Measurements from ENCODE around the gene PSMA3. TPM values are rescaled to one million over a fixed set of nuclear protein-coding genes. Genes with fewer than 3 reads are reported as not detected.

Gene PSMA3
- total and polyA plus RNA-seq, 7 experiments from 2014 or later: 76.5 to 357 (median 117) TPM

DNA sequence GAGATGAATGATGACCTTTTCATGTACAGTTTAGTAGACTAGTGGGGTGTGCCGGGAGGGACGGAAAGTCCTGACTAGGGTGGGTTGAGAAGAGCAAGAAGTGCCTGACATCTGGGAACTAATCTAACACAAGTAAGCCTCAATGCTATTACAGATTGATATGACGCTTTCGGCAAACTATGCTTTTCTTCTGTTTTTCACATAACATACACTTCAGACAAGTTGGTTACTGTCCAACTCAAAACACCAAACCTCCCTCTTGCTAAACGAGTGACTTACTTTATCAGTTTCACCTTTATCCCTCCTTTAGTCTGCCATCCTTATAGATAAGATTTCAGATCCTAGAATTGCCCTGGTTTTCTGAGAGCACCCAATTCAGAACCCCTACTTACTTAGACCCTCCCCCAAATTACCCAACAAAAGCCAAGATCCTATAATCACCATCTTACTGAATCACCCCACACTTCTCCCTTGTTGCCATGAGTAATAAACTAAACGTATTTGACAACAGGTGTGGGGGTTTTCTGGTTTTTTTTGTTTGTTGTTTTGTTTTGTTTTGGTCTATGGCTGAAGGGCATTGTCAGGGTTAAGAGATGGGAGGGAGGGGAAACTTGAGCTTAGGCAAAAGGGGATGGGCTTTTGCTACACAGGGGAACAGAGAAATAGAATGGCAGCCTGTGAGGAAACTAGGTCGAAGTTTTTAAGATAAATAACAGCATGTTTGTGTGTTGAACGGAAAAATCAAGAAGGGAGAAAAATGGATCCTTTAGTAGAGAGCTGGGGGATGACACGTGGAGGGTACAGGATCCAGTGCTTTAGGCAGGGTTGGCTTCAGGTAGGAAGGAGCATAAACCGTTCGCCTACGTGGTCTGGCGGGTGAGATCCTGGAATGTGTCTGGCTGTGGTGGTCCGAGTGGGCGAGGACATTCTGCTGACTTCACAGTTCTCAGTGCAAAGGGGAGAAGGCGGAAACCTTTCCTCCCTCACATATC lies 6.1 kb upstream of the PSMA3 start:
- H3K27ac ChIP-seq (ENCODE audit: low read depth, low read length): peak overlapping the region; percentile 75
- Mint-ChIP-seq H3K4me3 (no peak overlapping the region), H3K36me3 (peaks cover 0 to 4% (median 0%) of the 10 kb centered on the region in 5 donors), H3K9me3 (peaks cover 0 to 5% (median 0%) of the 10 kb centered on the region in 11 donors), H3K27ac (no peak overlapping the region), H3K27me3 (peaks cover 0 to 2% (median 0%) of the 10 kb centered on the region in 5 donors), H3K4me1 (peaks cover 9 to 23% (median 20%) of the 10 kb centered on the region in 7 donors)
- H3K4me3 ChIP-seq (ENCODE audit: low read length): peak overlapping the region; percentile 78
- POLR2A ChIA-PET: interaction anchor here (0.6 to 1.6 kb wide), 4 partner anchors 15 to 60 kb away, joined by 3 to 5 read pairs (median 3); partner anchors contain the start of genes ACTR10 and ARID4A
- H3K4me1 ChIP-seq (ENCODE audit: control insufficient read depth in 2 of 2, insufficient read depth in 2 of 2, low read length in 2 of 2): peaks cover 4 to 8% of the 10 kb centered on the region in 2 donors
- no peaks in the 10 kb centered on the region for H3K27me3 ChIP-seq (ENCODE audit: control insufficient read depth in 2 of 2, insufficient read depth in 2 of 2, low read length in 2 of 2)
- intact Hi-C loops (cut with micrococcal nuclease): loop anchor here (1.0 to 2.0 kb wide), 6 partner anchors 30 to 950 kb away; partner anchors contain the start of genes ACTR10 (in 1 of the 2), ARID4A (in 1 of the 2), DAAM1 (in 1 of the 2) and NAA30 (in 1 of the 2)
- CTCF ChIA-PET: interaction anchor here (0.6 kb wide), 1 partner anchor 93 kb away, joined by 3 read pairs; no protein-coding TSS in a partner anchor
- ATAC-seq (peak; percentile 53), DNase-seq (peak in 4 of 9 donors; percentile 4 to 48 (median 13))
- no peaks in the 10 kb centered on the region for H3K9me3 ChIP-seq (ENCODE audit: control insufficient read depth in 2 of 3, low read length in 3 of 3)
- no peaks in the 10 kb centered on the region for H3K36me3 ChIP-seq (ENCODE audit: control insufficient read depth in 2 of 3, insufficient read depth in 3 of 3, low read length in 3 of 3)

DNA sequence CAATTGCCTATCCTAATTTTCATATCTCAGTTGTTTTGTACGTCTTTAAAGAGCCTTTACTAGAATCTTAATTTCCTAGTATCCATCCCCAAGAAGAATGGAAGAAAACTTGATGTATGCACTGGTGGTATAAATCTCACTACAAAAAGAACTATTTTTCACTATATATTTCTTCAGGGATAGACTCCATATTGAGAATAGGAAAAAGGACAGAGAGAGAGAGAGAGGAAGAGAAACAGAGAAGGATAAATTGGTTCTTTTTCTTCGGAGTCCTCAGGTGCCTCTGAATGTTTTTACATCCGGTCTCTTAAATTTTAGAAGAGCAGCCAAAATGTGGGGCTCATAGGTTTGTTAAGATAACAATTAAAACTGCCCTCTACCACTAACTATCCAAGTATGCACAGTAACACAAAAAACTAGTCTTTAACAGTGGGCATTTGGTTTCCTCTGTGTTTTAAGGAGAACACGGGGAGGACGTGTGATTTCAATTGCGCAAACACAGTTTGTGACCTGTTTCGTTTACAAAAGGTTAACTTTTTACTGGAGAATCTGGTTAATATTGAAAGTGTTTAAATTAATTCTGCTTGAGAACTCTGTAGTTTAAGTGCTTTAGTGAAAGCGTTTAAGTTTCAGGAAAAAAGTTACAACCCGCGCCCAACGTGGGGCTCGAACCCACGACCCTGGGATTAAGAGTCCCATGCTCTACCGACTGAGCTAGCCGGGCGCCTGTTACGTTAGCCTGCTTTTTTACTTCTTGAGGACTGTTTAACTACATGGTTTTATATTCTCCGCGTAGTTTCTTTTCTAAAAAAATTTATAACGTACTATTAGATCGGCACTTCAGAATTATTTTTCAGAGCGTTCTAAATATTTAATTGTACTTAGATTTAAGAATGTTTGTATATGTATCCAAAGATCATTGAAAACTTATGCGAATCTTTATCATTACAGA lies 5.1 kb upstream of the PSMA3 start:
- Mint-ChIP-seq H3K36me3 (peaks cover 0 to 4% (median under 1%) of the 10 kb centered on the region in 5 donors), H3K4me3 (no peak overlapping the region), H3K9me3 (peaks cover 0 to 7% (median 0%) of the 10 kb centered on the region in 11 donors), H3K27me3 (peaks cover 0 to 2% (median 0%) of the 10 kb centered on the region in 5 donors), H3K27ac (no peak overlapping the region), H3K4me1 (peaks cover 11 to 30% (median 27%) of the 10 kb centered on the region in 7 donors)
- H3K4me3 ChIP-seq (ENCODE audit: low read length): peak overlapping the region; percentile 78
- intact Hi-C loops (cut with micrococcal nuclease): loop anchor here (1.0 to 10.0 kb wide), 12 partner anchors 31 to 1662 kb away; partner anchors contain the start of genes ACTR10 (in 1 of the 2), AP5M1 (in 1 of the 2), ARID4A (in 1 of the 2) and DAAM1 (in 1 of the 2)
- ChIA-PET CTCF (interaction anchor here (0.6 kb wide), 1 partner anchor 35 kb away, joined by 3 read pairs; no protein-coding TSS in a partner anchor), POLR2A (interaction anchor here (0.6 to 1.6 kb wide), 6 partner anchors 12 to 59 kb away, joined by 3 to 12 read pairs (median 4); partner anchors contain the start of genes ACTR10 and ARID4A)
- no peaks in the 10 kb centered on the region for H3K27me3 ChIP-seq (ENCODE audit: control insufficient read depth in 2 of 2, insufficient read depth in 2 of 2, low read length in 2 of 2)
- ATAC-seq (peak; percentile 39), DNase-seq (peak; percentile 66 to 89 (median 84))
- H3K9me3 ChIP-seq (ENCODE audit: control insufficient read depth in 2 of 3, low read length in 3 of 3): no peaks in the 10 kb centered on the region
- H3K27ac ChIP-seq (ENCODE audit: low read depth, low read length): peak overlapping the region; percentile 75
- no peaks in the 10 kb centered on the region for H3K36me3 ChIP-seq (ENCODE audit: control insufficient read depth in 2 of 3, insufficient read depth in 3 of 3, low read length in 3 of 3)
- H3K4me1 ChIP-seq (ENCODE audit: control insufficient read depth in 2 of 2, insufficient read depth in 2 of 2, low read length in 2 of 2): peaks cover 8 to 9% of the 10 kb centered on the region in 2 donors

DNA sequence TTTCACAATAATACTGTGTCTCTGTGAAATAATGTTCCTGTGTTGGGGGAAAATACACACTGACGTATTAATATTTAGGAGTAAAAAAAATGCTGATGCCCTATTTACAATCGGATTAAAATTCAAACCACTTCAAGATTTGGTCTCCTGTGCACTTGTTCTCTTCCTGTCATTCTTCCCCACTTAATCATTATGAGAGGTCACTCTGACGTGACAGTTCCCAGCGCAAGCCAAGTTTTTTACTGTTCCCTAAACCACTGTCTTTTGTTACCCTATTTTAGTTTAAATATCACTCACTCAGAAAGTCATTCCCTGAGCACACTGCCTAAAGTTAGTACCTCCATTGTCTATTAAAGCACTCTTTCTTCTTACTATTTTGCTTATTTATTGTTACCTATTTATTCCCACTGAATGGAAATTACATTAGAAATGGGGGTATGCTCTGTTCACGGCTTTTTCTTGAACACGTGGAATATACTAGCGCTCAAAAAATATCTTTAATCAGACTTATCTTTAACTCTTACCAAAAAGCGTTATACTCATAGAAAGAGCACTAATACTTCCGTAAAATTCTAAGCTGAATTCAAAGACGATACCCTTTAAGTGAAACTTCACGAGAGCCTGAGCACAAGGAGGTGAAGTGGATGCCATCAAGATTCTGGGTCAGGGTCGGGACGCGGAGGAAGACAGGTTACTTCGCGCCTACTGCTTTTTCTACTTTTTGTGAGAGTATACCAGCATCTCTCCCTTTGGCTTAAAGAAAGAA lies 670 bp upstream of the PSMA3 start:
- H3K27ac Mint-ChIP-seq: peak overlapping the region; percentile 97 to 99 (median 98)
- Histone ChIP-seq H3K9me3 (ENCODE audit: control insufficient read depth in 2 of 3, low read length in 3 of 3) (no peaks in the 10 kb centered on the region), H3K27me3 (ENCODE audit: control insufficient read depth in 2 of 2, insufficient read depth in 2 of 2, low read length in 2 of 2) (no peaks in the 10 kb centered on the region), H3K4me1 (ENCODE audit: control insufficient read depth in 2 of 2, insufficient read depth in 2 of 2, low read length in 2 of 2) (peaks cover 23 to 26% of the 10 kb centered on the region in 2 donors), H3K36me3 (ENCODE audit: control insufficient read depth in 2 of 3, insufficient read depth in 3 of 3, low read length in 3 of 3) (peaks cover 0 to 4% (median 0%) of the 10 kb centered on the region in 3 experiments), H3K27ac (ENCODE audit: low read depth, low read length) (peak overlapping the region; percentile 86), H3K4me3 (ENCODE audit: low read length) (peak overlapping the region; percentile 100)
- DNase-seq: no peak
- CTCF ChIA-PET: interaction anchor here (0.6 to 1.0 kb wide), 3 partner anchors 31 to 976 kb away, joined by 3 to 5 read pairs (median 4); partner anchors contain the start of genes AP5M1 and EXOC5
- intact Hi-C loops (cut with micrococcal nuclease): loop anchor here (1.0 to 10.0 kb wide), 14 partner anchors 44 to 1667 kb away; partner anchors contain the start of genes AP5M1 (in 2 of the 2), ARID4A (in 2 of the 2), DAAM1 (in 2 of the 2) and EXOC5 (in 2 of the 2)
- peaks cover 0 to 17% (median 8%) of the 10 kb centered on the region in 5 donors for H3K36me3 Mint-ChIP-seq
- peaks cover 0 to 12% (median 0%) of the 10 kb centered on the region in 11 donors for H3K9me3 Mint-ChIP-seq
- peak overlapping the region; percentile 89 to 99 (median 96) for H3K4me3 Mint-ChIP-seq
- POLR2A ChIA-PET: interaction anchor here (0.6 to 4.2 kb wide), 16 partner anchors 9 to 184 kb away, joined by 3 to 63 read pairs (median 4); partner anchors contain the start of genes ACTR10, ARID4A, KIAA0586 and TIMM9
- peaks cover 27 to 63% (median 53%) of the 10 kb centered on the region in 7 donors for H3K4me1 Mint-ChIP-seq
- H3K27me3 Mint-ChIP-seq: peaks cover 0 to 2% (median 0%) of the 10 kb centered on the region in 5 donors
- ATAC-seq: peak; percentile 46

DNA sequence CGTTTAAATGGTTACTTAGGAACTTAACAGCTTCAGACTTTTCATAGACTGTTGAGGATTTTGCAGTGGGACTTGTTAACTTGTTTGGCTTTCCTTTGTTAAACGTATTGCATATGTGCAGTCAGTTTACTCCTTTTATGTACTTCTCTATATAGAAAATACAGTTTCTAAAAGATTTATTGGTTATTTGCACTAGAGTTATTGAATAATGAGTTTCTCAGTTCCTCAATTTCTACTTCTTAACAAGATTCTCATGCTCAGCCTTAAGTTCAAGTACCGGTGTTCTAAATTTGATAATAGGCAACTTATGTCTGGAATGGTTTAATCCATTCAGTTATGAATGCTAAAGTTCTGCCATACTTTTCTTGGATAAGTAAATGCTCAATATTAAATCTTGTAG lies 919 bp downstream of the PSMA3 start:
- peaks cover 3 to 21% (median 8%) of the 10 kb centered on the region in 5 donors for H3K36me3 Mint-ChIP-seq
- Histone ChIP-seq H3K36me3 (ENCODE audit: control insufficient read depth in 2 of 3, insufficient read depth in 3 of 3, low read length in 3 of 3) (peaks cover 0 to 16% (median 0%) of the 10 kb centered on the region in 3 experiments), H3K27ac (ENCODE audit: low read depth, low read length) (peak overlapping the region; percentile 86), H3K4me3 (ENCODE audit: low read length) (peak overlapping the region; percentile 100), H3K27me3 (ENCODE audit: control insufficient read depth in 2 of 2, insufficient read depth in 2 of 2, low read length in 2 of 2) (no peaks in the 10 kb centered on the region), H3K4me1 (ENCODE audit: control insufficient read depth in 2 of 2, insufficient read depth in 2 of 2, low read length in 2 of 2) (peaks cover 19 to 26% of the 10 kb centered on the region in 2 donors), H3K9me3 (ENCODE audit: control insufficient read depth in 2 of 3, low read length in 3 of 3) (no peaks in the 10 kb centered on the region)
- H3K9me3 Mint-ChIP-seq: peaks cover 0 to 6% (median 0%) of the 10 kb centered on the region in 11 donors
- H3K27me3 Mint-ChIP-seq: no peaks in the 10 kb centered on the region
- peaks cover 32 to 60% (median 50%) of the 10 kb centered on the region in 7 donors for H3K4me1 Mint-ChIP-seq
- ATAC-seq (no peak), DNase-seq (no peak)
- intact Hi-C loops (cut with micrococcal nuclease): loop anchor here in 1 of 2 donors (5.0 to 10.0 kb wide), 3 partner anchors 37 to 1239 kb away; partner anchors contain the start of genes AP5M1, EXOC5, JKAMP and L3HYPDH
- POLR2A ChIA-PET: interaction anchor here (1.1 to 4.2 kb wide), 11 partner anchors 9 to 151 kb away, joined by 3 to 63 read pairs (median 8); partner anchors contain the start of genes ACTR10, ARID4A and TOMM20L
- H3K4me3 Mint-ChIP-seq: peak overlapping the region; percentile 89 to 99 (median 96)
- CTCF ChIA-PET: interaction anchor here (1.0 kb wide), 1 partner anchor 32 kb away, joined by 5 read pairs; no protein-coding TSS in a partner anchor
- H3K27ac Mint-ChIP-seq: peak overlapping the region; percentile 97 to 99 (median 98)

DNA sequence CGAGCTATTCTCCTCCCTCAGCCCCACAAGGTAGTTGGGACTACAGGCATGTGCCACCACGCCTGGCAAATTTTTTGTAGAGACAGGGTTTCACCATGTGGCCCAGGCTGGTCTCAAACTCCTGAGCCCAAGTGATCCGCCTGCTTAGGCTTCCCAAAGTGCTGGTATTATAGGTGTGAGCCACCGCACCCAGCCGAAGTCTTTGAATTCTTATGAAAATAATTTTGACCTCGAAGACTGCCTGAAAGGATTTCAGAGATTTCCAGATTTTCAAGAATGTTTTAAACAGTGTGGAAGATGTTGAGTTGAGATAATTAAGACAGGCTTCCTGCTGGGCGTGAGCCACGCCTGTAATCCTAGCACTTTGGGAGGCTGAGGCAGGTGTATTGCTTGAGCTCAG lies 5.0 kb downstream of the PSMA3 start:
- DNase-seq: no peak
- ChIA-PET CTCF (no interaction called here), POLR2A (interaction anchor here (0.7 to 1.0 kb wide), 2 partner anchors 147 to 937 kb away, joined by 3 to 4 read pairs; no protein-coding TSS in a partner anchor)
- Histone ChIP-seq H3K27ac (ENCODE audit: low read depth, low read length) (no peak overlapping the region), H3K4me1 (ENCODE audit: control insufficient read depth in 2 of 2, insufficient read depth in 2 of 2, low read length in 2 of 2) (peaks cover 17 to 19% of the 10 kb centered on the region in 2 donors), H3K27me3 (ENCODE audit: control insufficient read depth in 2 of 2, insufficient read depth in 2 of 2, low read length in 2 of 2) (no peaks in the 10 kb centered on the region), H3K36me3 (ENCODE audit: control insufficient read depth in 2 of 3, insufficient read depth in 3 of 3, low read length in 3 of 3) (peaks cover 0 to 47% (median 3%) of the 10 kb centered on the region in 3 experiments), H3K4me3 (ENCODE audit: low read length) (no peak overlapping the region), H3K9me3 (ENCODE audit: control insufficient read depth in 2 of 3, low read length in 3 of 3) (no peaks in the 10 kb centered on the region)
- H3K27me3 Mint-ChIP-seq: no peaks in the 10 kb centered on the region
- no peak overlapping the region for H3K4me3 Mint-ChIP-seq
- H3K9me3 Mint-ChIP-seq: peaks cover 0 to 3% (median 0%) of the 10 kb centered on the region in 11 donors
- intact Hi-C loops (cut with micrococcal nuclease): loop anchor here in 1 of 2 donors (5.0 to 10.0 kb wide), 3 partner anchors 33 to 1235 kb away; partner anchors contain the start of genes AP5M1, EXOC5, JKAMP and L3HYPDH
- H3K4me1 Mint-ChIP-seq: peaks cover 24 to 53% (median 49%) of the 10 kb centered on the region in 7 donors
- peaks cover 4 to 37% (median 21%) of the 10 kb centered on the region in 5 donors for H3K36me3 Mint-ChIP-seq
- peak overlapping the region in 2 of 9 donors; percentile 29 to 65 for H3K27ac Mint-ChIP-seq
- ATAC-seq: no peak
